Pons (tissue), 1 donor: Measurements from ENCODE around the gene SCD5.

Experiments used
- DNase-seq: peaks from one replicate; pipeline ENCODE4 v3.0.0-alpha.2; 2016; ENCODE audit warnings: low spot score

The SCD5 gene

GRCh38 chr4:82765134-82765533, 33.5 kb downstream of the SCD5 start:
- DNase-seq = no peak

DNA sequence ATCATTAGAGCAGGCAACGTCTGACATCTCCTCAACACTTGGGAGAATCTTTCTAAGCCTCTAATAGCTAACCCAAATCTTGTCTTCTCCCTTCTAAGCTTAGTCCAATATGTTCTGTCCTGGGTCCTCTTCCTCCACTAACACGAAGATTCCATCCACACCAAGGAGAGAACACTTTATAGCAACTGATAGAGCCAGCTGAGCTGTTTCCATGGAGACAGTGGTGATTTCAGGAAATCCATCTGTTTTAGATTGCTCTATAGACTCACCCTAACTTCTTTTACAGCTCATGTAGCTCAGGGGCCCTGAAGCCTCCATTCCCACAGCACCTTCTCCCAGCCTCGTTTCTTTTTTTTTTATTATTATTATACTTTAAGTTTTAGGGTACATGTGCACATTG, 37.4 kb downstream of the SCD5 start:
- DNase-seq = no peak

GRCh38 chr4:82758701-82759685, 39.6 kb downstream of the SCD5 start:
- DNase-seq = peak; percentile 78

DNA sequence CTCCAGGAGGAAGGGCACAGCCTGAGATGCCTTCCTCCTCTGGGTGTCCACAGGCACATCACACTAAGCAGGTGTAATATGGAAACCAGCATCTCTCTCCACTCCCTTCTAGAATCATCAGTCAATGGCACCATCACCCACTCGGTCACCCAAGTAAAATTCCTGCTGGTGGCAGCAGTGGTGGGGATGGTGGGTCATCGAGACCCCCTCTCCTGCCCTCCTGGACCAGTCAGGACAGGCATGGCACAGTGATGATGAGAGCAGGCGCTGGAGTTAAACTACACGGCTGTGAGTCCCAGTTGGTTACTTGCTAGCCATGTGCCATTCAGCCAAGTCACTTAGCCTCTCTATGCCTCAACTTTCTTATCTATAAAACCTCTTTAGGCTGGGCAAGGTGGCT, 42.5 kb downstream of the SCD5 start:
- no peak for DNase-seq

DNA sequence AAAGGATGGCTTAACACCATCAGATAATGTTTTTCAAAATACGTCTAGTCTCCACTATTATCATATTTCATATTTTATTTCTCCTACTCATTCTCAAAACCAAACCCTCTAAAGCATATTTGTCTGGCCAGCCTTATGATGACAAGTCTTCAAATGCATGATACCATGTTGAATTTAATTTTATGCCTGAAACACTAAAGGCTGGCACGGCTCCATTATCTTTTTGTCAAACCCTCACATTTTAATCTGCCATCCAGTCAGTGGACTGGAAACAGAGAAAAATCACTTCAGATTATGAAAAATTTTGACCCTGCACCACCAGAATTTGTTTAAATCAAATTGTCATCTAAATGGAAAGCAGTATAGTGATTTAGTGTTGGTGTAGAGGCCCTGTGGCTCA, 42.9 kb downstream of the SCD5 start:
- no peak for DNase-seq

GRCh38 chr4:82754513-82755165, 44.0 kb downstream of the SCD5 start:
- no peak for DNase-seq

- DNase-seq = no peak
Measured at GRCh38 chr4:82753725-82754410, 44.7 kb downstream of the SCD5 start.

- peak; percentile 64 for DNase-seq
Measured at GRCh38 chr4:82753238-82753637, 45.4 kb downstream of the SCD5 start.

GRCh38 chr4:82748810-82749470, 49.7 kb downstream of the SCD5 start:
- DNase-seq = no peak

- DNase-seq = peak; percentile 75
Measured at GRCh38 chr4:82747686-82748575, 50.7 kb downstream of the SCD5 start.

- no peak for DNase-seq
Measured at GRCh38 chr4:82746705-82747574, 51.7 kb downstream of the SCD5 start.

DNA sequence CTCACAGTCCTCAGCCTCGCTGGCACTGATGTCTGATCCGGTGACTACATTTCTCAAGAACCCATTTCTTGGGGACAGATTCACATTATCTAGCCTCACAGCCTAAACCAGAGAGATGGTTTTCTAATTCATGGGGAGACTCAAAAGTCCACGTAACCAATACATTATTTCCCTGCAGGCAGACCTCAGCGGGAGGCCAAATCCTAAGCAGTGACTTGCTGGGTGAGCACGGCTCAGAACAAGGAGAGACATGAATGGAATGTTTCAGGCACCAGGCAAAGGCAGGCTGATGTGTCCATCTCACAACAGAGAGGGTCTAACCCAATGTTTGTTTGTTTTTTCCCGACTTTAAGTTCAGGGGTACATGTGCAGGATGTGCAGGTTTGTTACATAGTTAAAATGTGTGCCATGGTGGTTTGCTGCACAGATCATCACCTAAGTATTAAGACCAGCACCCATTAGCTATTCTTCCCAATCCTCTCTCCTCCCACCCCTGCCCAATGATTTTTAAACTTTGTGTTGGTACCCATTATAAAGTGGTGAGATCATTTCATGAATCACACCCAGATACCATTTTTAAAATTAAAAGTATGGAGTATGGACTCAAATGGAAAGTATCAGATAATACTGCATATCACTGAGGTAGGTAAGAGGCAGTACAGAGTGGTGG, 53.3 kb downstream of the SCD5 start:
- no peak for DNase-seq

- no peak for DNase-seq
Measured at GRCh38 chr4:82744284-82744968, 54.2 kb downstream of the SCD5 start.

GRCh38 chr4:82741188-82741587, 57.4 kb downstream of the SCD5 start:
- peak; percentile 59 for DNase-seq

DNA sequence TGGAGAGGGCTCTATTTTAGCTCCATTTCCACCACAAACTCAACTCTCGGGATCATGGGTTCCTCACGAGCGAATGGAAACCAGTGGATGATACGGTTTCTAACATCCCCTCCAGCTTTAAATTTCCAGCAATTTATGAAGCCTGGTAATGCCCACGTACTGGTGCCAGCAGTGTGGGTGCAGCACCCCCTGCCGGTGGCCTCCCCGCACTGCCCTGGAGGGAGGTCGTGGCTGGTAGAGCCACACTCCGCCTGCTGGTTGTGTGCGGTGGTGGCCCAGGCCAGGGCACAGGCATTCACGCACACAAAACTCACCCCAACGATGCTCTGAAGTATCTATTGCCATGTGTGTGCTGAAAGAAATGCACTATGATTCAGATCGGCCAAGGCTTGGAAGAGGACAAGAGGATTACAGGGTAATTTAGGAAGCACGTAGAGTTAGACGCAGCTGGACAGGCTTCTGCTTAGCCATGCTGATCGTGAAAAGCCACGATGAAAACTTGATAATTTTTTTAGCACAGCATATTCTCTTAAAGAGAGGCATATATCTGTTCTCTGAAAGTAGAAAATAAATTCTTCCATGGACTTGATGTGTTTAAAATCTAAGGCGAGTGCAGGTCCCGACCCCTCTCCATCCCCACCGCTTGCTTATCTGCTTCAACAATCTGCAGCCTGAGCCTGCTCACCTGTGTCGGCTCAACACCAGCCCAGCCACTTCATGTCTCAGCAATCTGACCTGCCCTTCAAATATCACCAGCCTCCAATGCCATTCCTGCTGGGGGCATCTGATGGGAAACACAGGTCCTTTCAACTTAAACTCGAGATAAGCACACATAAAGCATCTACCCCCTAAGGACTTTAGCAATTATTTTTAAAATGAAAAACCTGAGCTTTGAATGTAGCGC, 59.1 kb downstream of the SCD5 start:
- peak; percentile 72 for DNase-seq

- DNase-seq = no peak
Measured at GRCh38 chr4:82737354-82737753, 61.2 kb downstream of the SCD5 start.

GRCh38 chr4:82733636-82734035, 65.0 kb downstream of the SCD5 start:
- DNase-seq = no peak

GRCh38 chr4:82728301-82728700, 70.3 kb downstream of the SCD5 start:
- DNase-seq = no peak
